ENCODE results near the gene RBM20.
"Not testable (repeated sequence)": the region's sequence is repeated elsewhere in the genome, so short reads cannot be mapped to it uniquely, and the experiment has no call there.

RBM20 gene

GRCh38 chr10:110700947-110701616 lies 56.9 kb downstream of the RBM20 start:
- in situ Hi-C loops (cut with HindIII; ENCODE audit: low sequenced_read_pairs): no loop called here

GRCh38 chr10:110701617-110701971 lies 57.5 kb downstream of the RBM20 start:
- in situ Hi-C loops (cut with HindIII; ENCODE audit: low sequenced_read_pairs): no loop called here

DNA sequence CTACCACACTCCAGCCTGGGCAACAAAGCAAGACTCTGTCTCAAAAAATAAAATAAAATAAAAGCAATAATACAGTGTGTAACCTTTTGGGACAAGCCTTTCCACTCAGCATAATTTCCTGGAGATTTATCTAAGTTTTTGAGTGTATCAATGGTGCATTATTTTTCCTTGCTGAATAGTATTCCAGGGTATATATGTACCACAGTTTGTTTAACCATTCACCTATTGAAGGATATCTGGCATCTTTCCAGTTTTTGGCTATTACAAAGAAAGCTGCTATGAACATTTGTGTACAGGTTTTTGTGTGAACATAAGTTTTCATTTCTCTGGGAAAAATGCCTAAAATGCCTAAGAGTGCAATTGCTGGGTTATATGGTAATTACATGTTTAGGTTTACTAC lies 59.9 kb downstream of the RBM20 start:
- in situ Hi-C loops (cut with HindIII; ENCODE audit: low sequenced_read_pairs): no loop called here

- in situ Hi-C loops (cut with HindIII; ENCODE audit: low sequenced_read_pairs): no loop called here
Measured at GRCh38 chr10:110704906-110705476, 60.9 kb downstream of the RBM20 start.

DNA sequence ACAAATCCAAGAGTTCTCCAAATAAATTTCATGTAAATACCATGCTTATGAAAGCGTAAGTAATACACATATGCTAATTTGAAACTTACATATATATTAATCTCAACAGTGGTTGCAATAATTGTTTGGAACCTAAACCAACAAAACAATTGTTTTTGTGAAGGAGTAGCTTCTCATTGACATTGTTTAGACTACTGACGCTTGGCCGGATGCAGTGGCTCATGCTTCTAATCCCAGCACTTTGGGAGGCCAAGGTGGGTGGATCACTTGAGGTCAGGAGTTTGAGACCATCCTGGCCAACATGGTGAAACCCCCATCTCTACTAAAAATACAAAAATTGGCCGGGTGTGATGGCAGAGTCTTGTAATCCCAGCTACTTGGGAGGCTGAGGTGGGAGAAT lies 61.5 kb downstream of the RBM20 start:
- in situ Hi-C loops (cut with HindIII; ENCODE audit: low sequenced_read_pairs): not testable (repeated sequence)

DNA sequence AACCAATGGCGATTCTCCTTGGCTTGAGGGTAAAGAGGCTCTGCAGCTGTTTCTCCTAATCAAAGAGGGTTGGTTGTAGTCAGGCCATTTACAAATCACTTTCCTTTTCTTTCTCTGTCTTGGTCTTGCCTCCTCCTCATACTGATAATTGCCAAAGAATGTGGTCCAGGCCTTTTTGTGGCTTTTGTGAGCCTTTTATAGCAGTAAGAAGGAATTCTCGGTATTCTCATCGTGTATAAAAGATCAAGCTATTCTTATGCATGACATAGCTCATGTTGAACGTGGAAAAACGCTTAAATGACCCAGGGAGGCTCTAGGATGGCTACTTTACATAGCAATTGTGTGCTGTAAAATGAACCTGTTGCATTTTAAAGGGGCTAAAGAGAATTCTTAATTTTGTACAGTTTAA lies 62.6 kb downstream of the RBM20 start:
- in situ Hi-C loops (cut with HindIII; ENCODE audit: low sequenced_read_pairs): no loop called here

DNA sequence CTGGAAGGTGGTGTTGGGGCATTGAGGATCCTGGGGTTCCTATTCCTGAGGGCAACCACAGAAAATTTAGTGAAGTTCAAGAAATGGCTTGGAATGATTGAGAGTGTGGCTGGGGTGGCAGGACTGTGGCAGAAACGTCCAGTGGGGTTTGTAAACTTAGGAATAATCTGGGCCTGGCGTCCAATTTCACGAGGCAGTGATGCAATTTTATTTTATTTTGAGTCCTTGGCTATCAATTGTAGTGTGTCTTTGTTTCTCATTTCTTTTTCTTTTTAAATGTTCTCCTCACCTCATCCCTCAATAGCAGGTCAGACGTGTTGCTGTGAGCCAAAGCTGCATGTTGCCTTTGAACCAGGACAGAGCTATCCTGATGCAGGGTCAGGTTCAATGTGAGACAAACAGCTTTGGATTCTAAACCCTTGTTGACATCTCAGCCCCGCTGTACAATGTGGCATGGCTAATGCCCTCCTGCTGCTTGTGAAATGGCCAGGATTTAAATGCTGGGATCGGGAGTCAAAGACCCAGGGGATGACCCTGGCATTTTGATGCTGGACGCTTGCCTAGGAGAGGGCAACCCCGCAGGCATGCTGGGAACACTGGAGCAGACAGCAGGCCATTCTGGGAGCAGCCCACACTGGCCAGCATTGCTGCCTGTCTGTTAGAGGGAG lies 64.8 kb downstream of the RBM20 start:
- in situ Hi-C loops (cut with HindIII; ENCODE audit: low sequenced_read_pairs): no loop called here

GRCh38 chr10:110709444-110709828 lies 65.3 kb downstream of the RBM20 start:
- in situ Hi-C loops (cut with HindIII; ENCODE audit: low sequenced_read_pairs): no loop called here

GRCh38 chr10:110709964-110710587 lies 65.9 kb downstream of the RBM20 start:
- in situ Hi-C loops (cut with HindIII; ENCODE audit: low sequenced_read_pairs): no loop called here

- in situ Hi-C loops (cut with HindIII; ENCODE audit: low sequenced_read_pairs): no loop called here
Measured at GRCh38 chr10:110710621-110711020, 66.5 kb downstream of the RBM20 start.

DNA sequence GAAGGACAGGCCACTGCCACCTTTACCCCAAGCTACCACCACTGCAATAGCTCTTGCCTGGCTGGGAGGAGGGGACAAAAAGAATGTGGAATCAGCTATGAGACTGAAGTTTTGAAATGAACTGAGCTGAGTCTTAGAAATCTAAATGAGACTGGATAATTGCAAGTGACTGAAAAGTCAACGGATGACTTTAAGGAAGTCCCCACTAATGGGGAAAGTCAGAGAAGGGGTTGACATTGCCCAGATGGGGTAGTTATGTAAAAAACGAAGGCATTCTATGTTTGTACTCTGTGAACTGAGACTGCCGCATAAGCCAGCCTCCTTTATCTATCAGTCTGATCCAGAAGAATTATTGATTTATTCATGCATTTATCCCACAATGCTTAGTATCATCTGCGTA lies 67.2 kb downstream of the RBM20 start:
- in situ Hi-C loops (cut with HindIII; ENCODE audit: low sequenced_read_pairs): no loop called here

DNA sequence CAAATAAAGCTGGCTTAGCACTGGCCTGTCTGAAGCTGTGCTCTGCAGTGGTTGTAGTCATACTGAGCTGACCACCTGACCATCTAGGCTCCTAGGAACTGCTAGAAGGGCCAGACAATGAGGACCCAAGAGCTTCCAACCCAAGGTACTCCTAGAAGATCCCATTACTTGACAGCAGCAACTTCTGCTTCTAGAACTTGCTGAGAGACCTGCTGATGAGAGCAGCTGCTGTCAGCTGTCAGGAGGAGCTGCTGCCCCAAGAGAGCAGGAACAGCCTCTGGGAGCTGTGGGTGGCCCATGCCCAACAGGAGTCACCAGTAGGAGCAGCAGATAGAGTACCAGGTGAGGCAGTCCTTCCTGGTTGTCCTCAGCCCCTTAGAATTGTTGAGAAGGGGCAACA lies 70.2 kb downstream of the RBM20 start:
- in situ Hi-C loops (cut with HindIII; ENCODE audit: low sequenced_read_pairs): no loop called here

- in situ Hi-C loops (cut with HindIII; ENCODE audit: low sequenced_read_pairs): no loop called here
Measured at GRCh38 chr10:110717781-110718589, 73.8 kb downstream of the RBM20 start.

DNA sequence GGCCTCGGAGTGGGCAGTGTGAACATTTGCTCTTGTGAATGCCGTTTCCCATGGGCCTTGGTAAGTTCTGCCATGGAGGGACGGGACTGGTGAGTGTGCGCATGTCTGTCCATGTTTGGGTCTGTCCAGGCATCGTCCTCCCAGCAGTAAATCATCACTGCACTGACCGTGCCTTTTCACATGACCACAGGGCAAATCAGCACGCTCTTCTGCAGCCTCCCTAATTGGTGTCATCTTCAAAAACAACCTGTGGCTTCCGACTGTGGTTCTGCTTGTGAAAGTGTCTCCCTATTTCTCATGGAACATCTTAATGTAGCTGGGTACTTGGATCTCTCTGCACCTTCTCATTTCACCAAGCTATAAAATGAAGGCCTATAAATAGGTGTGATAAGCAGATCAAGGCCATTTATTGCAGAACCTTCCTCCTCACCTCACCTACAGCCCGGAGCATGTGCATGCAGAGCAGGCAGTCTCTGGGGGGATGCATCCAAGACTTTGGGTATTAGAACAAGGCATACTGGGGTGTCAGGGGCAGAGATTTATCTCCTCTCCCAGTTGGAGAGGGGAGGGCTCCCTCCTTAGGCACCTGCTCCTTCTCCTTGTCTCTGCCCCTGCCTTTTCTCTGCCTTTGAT lies 77.4 kb downstream of the RBM20 start:
- in situ Hi-C loops (cut with HindIII; ENCODE audit: low sequenced_read_pairs): no loop called here

GRCh38 chr10:110723224-110723891 lies 79.2 kb downstream of the RBM20 start:
- in situ Hi-C loops (cut with HindIII; ENCODE audit: low sequenced_read_pairs): no loop called here

GRCh38 chr10:110724116-110724921 lies 80.2 kb downstream of the RBM20 start:
- in situ Hi-C loops (cut with HindIII; ENCODE audit: low sequenced_read_pairs): no loop called here

GRCh38 chr10:110724937-110725336 lies 80.8 kb downstream of the RBM20 start:
- in situ Hi-C loops (cut with HindIII; ENCODE audit: low sequenced_read_pairs): no loop called here

DNA sequence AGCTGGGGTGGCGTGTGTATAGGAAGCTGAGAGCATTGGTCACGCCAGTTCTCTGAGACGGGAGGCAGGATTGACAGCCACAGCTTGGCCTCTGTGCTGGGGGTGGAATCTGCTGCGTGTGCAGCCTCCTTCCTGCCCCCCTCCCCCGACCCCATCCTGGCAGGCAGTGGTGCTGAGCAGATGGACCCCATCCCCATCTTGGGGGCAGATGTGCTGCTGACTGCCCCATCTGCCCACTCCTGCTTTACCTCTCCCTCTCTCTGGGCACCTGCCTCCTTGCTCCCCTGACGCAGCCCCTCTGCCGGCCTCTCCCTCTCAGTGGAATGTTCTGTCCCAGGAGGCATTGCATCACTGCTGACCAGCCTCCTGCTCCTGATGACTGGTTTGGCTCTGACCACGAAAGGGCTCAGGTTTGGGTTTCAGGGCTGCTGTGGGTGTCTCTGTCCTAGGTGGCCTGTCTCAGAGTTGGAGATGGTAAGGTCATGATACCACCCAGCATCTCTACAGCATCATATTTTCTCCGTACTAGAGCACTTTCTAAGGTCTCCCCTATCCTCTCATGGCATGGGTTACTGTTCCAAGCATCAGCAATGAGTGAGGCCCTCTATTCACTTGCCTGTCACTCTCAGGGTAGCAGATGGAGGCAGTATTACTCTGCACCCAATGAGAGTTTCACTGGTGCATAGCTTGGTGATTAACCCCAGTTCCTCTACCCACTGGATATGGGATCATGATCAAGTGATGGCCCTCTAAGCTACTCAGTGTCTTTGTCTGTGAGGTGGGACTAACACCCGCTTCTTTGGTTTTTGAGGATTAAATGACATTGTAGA lies 81.9 kb downstream of the RBM20 start:
- in situ Hi-C loops (cut with HindIII; ENCODE audit: low sequenced_read_pairs): no loop called here

GRCh38 chr10:110727785-110728184 lies 83.6 kb downstream of the RBM20 start:
- in situ Hi-C loops (cut with HindIII; ENCODE audit: low sequenced_read_pairs): not testable (repeated sequence)

Data from DLD1 (cell line).